ENCODE data around the gene SUN5. TPM values are rescaled to one million over a fixed set of nuclear protein-coding genes. Genes with fewer than 3 reads are reported as not detected.

Gene SUN5
- total and polyA plus RNA-seq, 7 donors: not detected

DNA sequence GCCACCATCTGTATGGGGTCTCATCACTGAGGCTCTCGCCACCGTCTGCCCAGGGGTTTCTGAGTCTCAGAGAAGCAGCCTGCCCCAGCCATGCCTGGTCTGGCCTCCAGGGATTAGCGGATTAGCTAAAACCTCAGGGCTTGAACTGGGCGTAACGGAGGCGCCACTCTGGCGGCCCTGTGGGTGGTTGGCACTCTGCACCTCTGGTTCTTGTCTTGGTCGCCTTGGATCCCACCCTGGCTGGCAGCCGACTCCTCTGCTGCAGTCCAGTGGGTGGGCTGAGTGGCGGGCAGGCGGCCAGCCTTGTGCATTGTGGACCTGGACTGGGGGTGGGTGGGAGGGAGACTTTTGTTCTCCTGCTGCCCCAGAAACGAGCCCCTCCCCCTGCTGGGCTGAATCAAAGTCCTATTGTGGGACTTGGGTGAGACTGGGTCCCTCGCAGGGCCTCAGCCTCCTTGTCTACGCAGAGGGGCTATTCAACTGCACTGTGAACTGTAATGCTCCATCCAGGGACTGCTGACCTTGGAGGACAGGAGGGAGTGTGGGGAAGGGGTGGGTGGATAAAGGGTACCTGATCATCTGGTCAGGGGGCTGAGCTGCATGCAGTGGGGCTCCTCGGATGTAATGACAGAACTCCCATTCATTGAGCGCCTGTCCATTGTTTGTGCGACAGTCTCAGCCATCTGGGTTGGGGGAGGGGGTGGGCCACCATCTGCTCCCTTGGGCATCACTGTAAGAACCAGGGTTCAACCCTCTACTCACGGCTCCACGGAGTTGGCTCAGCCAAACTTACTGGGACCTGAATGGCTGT, 23.9 kb downstream of the SUN5 start:
- WGBS, 2 donors: 82 to 85% methylated on average over 19 of the region's 19 CpGs
- Histone ChIP-seq H3K4me3 (no peak overlapping the region), H3K27me3 (no peaks in the 10 kb centered on the region), H3K36me3 (no peaks in the 10 kb centered on the region), H3K9me3 (no peaks in the 10 kb centered on the region), H3K27ac (no peak overlapping the region), H3K4me1 (peaks cover 0 to 4% (median 0%) of the 10 kb centered on the region in 4 donors)
- DNase-seq: peak; percentile 62
- no peak for TF ChIP-seq POLR2AphosphoS5 (IDR thresholded peaks at IDR 0.05)
- no peak for TF ChIP-seq EP300 (IDR thresholded peaks at IDR 0.05)
- no peak for TF ChIP-seq POLR2A (IDR thresholded peaks at IDR 0.05)
- TF ChIP-seq, protein P1, sequence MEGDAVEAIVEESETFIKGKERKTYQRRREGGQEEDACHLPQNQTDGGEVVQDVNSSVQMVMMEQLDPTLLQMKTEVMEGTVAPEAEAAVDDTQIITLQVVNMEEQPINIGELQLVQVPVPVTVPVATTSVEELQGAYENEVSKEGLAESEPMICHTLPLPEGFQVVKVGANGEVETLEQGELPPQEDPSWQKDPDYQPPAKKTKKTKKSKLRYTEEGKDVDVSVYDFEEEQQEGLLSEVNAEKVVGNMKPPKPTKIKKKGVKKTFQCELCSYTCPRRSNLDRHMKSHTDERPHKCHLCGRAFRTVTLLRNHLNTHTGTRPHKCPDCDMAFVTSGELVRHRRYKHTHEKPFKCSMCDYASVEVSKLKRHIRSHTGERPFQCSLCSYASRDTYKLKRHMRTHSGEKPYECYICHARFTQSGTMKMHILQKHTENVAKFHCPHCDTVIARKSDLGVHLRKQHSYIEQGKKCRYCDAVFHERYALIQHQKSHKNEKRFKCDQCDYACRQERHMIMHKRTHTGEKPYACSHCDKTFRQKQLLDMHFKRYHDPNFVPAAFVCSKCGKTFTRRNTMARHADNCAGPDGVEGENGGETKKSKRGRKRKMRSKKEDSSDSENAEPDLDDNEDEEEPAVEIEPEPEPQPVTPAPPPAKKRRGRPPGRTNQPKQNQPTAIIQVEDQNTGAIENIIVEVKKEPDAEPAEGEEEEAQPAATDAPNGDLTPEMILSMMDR (IDR thresholded peaks at IDR 0.05): no peak
- intact Hi-C loops (cut with DNase I): no loop called here

DNA sequence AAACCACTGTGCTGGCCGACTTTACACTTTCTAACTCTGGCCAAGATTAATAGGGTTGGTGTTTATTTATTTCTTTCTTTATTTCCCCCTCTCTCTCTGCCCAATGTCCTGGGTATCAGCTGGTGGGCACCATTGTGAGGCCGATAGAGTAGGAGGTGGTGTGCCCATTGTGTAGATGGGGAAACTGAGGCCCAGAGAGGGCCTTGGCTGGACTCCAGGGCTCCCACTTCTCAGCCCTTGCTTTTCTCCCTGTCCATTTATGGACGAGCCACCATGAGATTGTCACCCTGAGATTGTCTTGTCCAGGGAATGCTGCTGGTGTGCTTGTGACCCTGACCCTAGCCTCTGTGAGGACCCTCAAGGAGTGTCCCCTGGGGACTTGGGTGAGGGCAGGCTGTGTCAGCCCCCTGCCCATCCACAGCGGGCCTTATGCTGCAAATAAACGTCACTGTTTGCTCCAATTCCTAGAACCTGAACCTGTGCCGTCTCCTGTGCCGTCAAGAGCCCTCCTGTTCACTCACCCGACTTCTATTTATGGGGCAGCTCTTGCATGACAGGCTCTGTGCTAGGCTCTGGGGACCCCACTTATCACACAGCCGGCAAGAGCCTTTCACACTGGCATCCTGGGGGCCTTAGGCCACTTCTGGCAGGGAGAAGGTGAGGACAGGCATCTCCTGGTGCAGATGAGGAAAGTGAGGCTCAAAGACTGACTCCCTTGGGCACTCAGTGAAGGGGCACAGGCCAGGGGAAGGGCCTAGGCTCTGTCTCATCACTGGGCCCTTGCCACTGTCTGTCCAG, 24.8 kb downstream of the SUN5 start:
- peak; percentile 2 for DNase-seq
- H3K4me3 ChIP-seq: no peak overlapping the region
- no peaks in the 10 kb centered on the region for H3K36me3 ChIP-seq
- TF ChIP-seq EP300 (IDR thresholded peaks at IDR 0.05) (no peak), POLR2A (IDR thresholded peaks at IDR 0.05) (no peak), POLR2AphosphoS5 (IDR thresholded peaks at IDR 0.05) (no peak)
- TF ChIP-seq, protein P1 (IDR thresholded peaks at IDR 0.05): no peak
- peaks cover 0 to 4% (median 0%) of the 10 kb centered on the region in 4 donors for H3K4me1 ChIP-seq
- 72 to 86% methylated on average over 9 of the region's 9 CpGs for WGBS, 2 donors
- no peak overlapping the region for H3K27ac ChIP-seq
- H3K27me3 ChIP-seq: no peaks in the 10 kb centered on the region
- H3K9me3 ChIP-seq: no peaks in the 10 kb centered on the region
- intact Hi-C loops (cut with DNase I): no loop called here

DNA sequence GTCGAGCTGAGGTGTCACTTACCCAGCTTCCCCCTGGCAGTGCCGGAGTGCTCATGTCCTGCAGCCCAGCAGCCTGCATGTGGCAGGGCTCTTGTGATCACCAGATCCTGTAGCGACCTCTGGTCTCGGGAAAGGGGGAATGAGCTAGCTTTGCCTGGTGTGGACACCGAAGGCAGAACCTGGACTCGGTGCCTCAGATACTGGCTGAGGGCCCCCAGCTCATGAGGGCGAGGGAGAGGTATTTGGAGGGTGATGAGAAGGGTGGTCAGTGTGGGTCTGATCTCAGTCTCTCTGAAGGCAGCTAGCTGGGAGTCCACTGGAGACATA, 26.3 kb downstream of the SUN5 start:
- no peak for DNase-seq
- intact Hi-C loops (cut with DNase I): no loop called here

DNA sequence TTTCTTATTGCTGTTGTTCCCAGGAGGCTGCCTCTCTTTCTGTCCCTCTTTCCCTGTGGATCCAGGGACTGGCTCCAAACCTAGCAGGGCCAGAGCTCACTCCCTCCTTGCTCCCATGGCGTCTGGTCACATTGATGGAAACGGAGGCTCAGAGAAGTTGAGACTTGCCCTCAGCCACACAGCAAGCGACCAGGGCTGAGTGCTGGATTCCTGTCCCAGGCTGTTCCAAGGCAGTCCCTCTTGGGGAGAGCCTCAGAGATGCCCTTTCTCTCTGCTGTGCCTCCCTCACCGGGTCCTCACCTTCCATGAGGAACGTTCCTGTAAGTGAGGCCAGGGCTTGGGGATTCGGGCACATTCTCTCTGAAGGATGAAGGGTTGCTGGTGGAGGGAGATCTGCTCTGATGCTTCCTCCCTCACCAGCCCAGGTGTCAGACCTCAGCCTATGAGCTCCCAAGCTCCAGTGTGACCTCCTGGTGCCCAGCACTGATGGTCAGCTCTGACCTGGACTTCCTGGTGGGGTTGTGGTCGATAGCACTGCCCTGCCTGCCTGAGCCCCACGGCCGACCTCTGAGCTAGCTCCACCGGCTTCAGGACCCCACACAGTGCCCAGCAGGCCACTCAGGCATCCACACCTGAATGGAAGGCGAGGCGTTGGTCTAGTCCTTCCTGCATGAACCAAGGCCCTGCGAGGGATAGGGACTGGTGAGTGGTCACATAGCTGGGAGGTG, 26.8 kb downstream of the SUN5 start:
- no peaks in the 10 kb centered on the region for H3K27me3 ChIP-seq
- no peaks in the 10 kb centered on the region for H3K36me3 ChIP-seq
- WGBS, 2 donors: 81 to 89% methylated on average over 13 of the region's 13 CpGs
- no peak overlapping the region for H3K27ac ChIP-seq
- no peaks in the 10 kb centered on the region for H3K9me3 ChIP-seq
- peaks cover 0 to 2% (median 0%) of the 10 kb centered on the region in 4 donors for H3K4me1 ChIP-seq
- no peak for DNase-seq
- TF ChIP-seq POLR2A (IDR thresholded peaks at IDR 0.05): no peak
- no peak for TF ChIP-seq POLR2AphosphoS5 (IDR thresholded peaks at IDR 0.05)
- no peak for TF ChIP-seq EP300 (IDR thresholded peaks at IDR 0.05)
- TF ChIP-seq, protein P1 (IDR thresholded peaks at IDR 0.05): no peak
- H3K4me3 ChIP-seq: no peak overlapping the region
- intact Hi-C loops (cut with DNase I): no loop called here

More for the DNA sequence above, 26.3 kb downstream of the SUN5 start:
- Histone ChIP-seq H3K4me1 (peaks cover 0 to 4% (median 0%) of the 10 kb centered on the region in 4 donors), H3K27me3 (no peaks in the 10 kb centered on the region), H3K4me3 (no peak overlapping the region), H3K9me3 (no peaks in the 10 kb centered on the region), H3K27ac (no peak overlapping the region), H3K36me3 (no peaks in the 10 kb centered on the region)
- TF ChIP-seq EP300 (IDR thresholded peaks at IDR 0.05) (no peak), POLR2A (IDR thresholded peaks at IDR 0.05) (no peak), POLR2AphosphoS5 (IDR thresholded peaks at IDR 0.05) (no peak)
- TF ChIP-seq, protein P1 (IDR thresholded peaks at IDR 0.05): no peak
- WGBS, 2 donors: 80 to 91% methylated on average over 7 of the region's 7 CpGs

Data from sigmoid colon (tissue), 7 donors.